Airway epithelial cell (primary cell): ENCODE data around the gene GFER. TPM values are rescaled to one million over a fixed set of nuclear protein-coding genes. Genes with fewer than 3 reads are reported as not detected.

Experiments
- total RNA-seq: library from RNA; depleted of rRNA; stranded (reverse); fragments of >200 nt; gene quantifications from 2 replicates; pipeline ENCODE4 v1.2.3, GENCODE V29; 2015

Gene GFER
- 20.3 and 22.9 TPM in 2 replicates for total RNA-seq

DNA sequence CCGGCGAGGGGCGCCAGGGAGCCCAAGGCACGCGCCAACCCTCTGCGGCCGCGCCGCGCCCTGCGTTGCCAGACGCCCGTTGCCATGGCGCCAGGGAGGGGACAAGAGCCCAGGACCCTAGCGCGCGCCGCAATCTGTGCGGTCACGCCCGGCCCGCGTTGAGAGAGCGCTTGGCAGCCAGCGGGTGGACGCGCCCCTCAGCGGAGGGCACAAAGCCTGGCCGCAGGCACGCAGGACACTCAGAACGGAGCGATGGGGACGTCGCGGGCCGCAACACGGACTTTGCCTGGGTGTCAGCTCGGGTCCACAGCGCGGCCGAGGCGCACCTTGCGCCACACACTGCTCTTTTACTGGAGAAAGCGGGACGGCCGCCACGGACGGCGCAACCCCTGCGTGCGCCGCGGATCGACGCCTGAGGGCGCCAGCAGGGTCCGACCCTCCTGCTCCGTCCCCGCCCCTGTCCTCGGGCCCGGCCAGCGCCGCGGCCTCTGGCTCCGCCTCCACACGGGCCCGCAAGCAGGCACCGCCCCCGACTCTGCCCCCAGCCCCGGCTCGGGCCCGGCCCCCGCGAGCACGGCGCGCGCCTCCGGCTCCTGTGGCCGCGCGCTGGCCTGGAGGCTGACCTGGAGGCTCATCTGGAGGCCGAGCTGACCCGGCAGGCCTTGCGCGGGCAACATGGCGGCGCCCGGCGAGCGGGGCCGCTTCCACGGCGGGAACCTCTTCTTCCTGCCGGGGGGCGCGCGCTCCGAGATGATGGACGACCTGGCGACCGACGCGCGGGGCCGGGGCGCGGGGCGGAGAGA, at the start of gene GFER:
Gene GFER, plus strand, starts transcription at position 650 of the 803 bp plus-strand sequence. Its CDS starts 26 bp downstream, at position 676.

DNA sequence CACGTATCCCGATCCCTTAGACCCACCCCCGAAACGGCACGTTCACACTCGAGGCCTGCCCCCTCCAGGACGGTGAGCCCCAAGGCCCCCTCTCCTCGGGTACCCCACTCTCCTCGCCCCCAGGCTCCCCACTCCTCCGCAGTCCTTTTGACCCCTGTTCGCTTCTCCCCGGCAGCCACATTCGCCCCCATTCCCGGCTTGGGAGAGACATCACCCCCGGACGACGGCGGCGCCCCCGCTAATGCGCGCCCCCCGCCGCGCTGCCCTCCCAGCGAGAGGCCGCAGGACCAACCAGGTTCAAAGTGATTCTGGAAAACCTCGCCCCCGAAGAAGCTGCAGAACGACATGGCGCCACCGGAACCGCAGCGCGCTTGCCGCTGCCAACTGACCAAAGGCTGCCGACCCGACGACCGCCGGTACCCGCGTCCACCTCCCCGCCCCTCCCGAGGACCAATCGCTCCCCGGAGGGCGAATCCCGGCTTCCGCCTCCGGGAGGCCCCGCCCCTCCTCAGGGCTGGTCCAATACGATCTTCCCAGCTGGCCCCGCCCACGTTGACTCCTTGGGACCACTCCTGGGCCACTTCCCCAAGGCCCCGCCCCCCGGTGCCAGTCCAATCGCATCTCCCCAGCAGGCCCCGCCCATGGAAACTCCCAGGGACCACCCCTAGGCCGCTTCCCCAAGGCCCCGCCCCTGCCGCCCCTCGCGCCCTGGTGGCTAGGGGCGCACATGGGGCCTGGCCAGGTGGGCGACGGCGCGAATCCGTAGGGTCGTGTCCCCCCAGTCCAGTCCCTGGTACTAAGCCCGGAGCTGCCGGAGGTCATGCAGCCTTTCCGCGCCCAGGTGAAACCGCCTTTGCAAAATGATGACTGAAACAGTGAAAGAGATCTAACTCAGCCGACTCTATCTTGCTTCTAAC, 40.9 kb upstream of the GFER start, which contains the start of gene MSRB1:
Gene MSRB1, minus strand, starts transcription at position 390 of the 917 bp plus-strand sequence. Its CDS starts 43 bp downstream, at position 347.

DNA sequence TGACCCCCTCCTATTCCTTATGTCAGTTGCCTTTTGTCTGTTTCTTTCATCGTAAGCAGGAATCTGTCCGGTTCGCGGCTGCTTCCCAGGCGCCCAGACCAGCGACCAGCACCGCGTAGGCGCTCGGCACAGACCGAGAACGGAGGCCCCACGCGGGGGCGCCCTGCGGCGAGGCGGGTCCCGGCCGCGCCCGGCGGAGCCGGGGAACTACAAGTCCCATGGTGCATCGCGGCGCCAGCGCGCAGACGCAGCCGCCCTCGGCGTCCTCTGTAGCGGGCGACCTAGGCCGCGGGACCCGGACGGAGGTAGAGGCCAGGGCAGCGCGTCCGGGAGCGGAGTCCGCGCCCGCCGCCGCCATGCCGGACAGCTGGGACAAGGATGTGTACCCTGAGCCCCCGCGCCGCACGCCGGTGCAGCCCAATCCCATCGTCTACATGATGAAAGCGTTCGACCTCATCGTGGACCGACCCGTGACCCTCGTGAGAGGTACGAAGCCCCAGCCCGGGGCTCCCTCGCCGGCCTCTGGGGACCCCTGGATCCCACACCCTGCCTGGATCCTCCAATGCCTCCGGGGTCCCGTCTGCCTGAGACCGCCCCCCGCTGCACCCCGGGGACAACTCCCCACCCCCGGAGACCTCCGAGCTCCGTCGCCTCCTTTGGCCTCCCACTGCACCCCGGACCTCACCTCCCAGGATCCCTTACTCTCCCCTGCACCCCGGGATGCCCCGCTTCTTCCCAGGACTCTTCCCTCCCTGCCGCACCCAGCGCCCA, 24.5 kb upstream of the GFER start, which contains the start of gene NDUFB10:
Gene NDUFB10, plus strand, starts transcription at position 270 of the 771 bp plus-strand sequence. Its CDS starts 87 bp downstream, at position 357.

DNA sequence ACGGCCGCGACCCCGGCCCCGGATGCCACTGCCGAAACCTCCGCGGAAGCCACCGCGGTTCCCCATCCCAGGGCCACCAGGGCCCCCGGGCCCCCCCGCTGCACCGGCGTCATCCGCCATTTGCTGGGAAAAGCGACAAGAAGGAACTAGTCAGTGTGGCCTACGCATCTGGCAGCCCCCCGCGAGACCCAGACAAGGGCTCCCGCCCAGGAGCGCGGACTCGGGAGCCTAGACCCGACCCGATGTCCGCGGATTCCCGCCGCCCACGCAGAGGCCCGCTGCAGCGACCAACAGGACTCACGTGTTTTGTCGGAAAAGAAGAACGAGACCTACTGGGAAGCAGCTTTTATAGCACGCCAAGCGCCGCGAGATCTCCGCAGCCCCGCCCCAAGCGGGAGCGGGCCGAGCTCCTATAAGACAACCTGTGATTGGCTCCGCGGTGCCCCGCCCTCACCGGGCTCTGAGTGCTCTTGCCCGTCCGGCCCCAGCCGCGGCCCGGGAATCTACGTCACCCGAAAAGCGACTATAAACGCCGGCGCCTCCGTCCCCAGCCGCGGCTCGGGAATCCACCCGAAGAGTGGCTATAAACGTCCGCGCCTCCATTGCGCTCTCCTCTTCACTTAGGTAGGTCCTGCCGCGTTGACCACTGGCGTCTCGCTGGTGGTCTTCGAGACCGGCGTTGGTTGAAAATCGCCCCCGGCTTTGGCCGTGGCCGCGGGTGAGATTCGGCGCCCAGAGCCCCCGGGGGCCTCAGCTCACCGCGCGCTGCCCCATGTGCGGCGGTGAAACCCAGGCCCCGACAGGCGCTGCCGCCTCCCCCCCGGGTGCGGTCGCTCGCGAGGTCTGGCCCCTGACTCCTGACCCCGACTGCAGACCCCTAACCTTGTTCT, 19.2 kb upstream of the GFER start, which contains the start of gene RPS2:
Gene RPS2, minus strand, starts transcription at position 321 of the 890 bp plus-strand sequence. Its CDS starts 201 bp downstream, at position 120.

DNA sequence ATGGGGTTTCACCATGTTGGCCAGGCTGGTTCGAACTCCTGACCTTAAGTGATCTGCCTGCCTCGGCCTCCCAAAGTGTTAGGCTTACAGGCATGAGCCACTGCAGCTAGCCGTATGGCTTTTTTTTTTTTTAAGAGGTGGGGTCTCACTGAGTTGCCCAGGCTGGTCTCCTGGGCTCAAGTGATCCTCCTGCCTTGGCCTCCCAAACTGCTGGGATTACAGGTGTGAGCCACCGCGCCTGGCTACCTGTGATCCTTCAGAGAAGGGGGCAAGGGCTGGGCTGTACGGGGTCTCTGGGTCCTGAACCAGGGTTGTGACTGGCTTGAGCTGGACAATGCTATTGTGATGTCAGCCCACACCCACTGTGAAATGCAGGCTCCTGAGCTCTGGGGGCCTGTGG, 17.5 kb upstream of the GFER start, which contains the start of gene RNF151:
Gene RNF151, plus strand, starts transcription at position 397 of the 400 bp plus-strand sequence. CDS start 26 bp downstream, outside the sequence.

DNA sequence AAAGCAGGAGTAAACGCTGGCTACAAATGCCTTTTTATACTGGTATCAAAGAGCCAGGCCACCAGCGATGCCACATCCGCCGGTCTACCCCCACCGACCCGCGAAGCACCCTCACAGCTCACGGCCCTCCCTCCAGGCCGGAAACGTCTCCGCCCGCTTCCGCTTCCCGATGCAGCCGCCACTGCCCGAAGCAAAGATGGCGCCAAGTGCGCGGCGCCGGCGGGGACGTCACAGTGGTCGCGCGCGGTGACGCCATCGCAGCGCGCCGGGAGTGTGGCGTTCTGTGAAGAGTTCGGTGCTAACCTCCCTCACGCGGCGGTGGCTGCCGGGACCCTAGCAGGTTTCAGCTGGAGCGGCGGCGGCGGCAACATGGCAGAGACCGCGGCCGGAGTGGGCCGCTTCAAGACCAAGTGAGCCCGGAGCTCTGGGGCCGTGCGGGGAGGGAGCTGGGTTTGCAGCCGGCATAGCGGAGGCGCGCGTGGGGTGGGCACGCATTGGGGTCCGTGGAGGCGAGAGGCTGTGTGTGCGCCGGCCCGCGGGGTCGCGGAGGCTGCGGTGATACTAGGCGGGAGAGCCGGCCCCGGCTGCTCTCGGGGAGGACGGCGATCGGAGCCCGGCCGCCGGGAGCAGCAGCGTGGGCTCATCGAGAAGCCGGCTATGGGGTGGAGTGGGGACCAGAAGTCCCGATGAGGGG, 12.1 kb upstream of the GFER start, which contains the start of gene TBL3:
Gene TBL3, plus strand, starts transcription at position 258 of the 694 bp plus-strand sequence. Its CDS starts 112 bp downstream, at position 370.

DNA sequence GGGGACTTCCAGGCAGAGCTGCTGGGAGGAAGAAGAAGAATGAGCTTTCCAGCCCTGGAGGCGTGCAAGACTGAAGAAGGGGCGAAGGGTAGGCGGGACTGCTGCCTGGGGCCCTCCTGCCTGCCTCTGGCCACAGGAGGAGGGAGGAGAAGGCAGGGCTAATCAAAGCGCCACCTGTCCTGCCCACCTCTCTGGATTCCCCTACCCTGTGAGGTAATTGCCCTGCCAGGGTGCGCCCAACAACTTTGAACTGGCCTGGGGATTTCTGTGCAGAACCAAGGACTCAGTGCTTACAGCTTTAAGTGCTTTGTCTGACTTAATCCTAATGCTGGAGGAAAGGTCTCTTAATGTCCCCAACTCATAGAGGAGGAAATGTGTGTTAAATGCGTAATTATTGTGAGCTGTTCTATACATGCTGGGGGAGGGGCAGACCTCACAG, 2.6 kb upstream of the GFER start, which contains the start of gene NOXO1:
Gene NOXO1, minus strand, starts transcription at position 72 of the 439 bp plus-strand sequence. CDS start 290 bp downstream, outside the sequence.

DNA sequence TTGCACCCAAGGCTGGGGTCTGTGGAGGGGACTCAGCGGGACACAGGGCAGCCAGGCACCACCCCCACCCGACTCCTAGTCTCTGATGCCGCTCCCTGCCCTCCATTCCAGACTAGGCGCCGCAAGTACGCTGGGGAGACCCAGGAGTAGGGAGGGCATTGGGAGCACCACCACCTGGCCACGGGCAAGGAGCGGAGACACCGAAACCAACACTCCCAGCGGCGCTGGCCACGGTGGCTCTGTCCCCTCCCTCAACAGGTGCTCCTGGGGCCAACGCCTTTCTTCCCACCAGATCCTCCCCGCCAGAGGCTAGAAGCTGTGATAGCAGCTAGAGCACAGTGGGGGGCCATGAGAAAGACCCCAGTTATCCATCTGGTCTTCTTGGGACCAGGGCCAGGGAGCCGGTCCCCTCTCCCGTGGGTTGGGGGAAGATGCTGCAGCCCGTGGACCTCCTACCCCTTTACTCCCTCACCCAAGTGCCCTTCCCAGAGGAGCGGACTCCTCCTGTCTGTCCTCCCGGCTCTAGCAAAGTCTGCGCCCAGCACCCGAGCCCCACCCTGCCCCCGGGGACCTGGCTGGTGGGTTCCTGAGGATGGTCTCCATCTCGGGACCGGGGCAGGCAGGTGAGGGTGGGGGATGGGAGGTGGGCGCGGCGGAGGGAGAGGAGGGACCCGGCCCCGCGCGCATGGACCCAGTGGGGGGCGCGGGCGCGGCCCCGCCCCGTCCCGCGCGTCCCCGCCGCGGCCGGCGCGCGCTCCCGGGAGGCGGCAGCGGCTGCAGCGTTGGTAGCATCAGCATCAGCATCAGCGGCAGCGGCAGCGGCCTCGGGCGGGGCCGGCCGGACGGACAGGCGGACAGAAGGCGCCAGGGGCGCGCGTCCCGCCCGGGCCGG, 5.5 kb downstream of the GFER start, which contains the start of gene SYNGR3:
Gene SYNGR3, plus strand, starts transcription at position 762 of the 892 bp plus-strand sequence. CDS start 133 bp downstream, outside the sequence.

DNA sequence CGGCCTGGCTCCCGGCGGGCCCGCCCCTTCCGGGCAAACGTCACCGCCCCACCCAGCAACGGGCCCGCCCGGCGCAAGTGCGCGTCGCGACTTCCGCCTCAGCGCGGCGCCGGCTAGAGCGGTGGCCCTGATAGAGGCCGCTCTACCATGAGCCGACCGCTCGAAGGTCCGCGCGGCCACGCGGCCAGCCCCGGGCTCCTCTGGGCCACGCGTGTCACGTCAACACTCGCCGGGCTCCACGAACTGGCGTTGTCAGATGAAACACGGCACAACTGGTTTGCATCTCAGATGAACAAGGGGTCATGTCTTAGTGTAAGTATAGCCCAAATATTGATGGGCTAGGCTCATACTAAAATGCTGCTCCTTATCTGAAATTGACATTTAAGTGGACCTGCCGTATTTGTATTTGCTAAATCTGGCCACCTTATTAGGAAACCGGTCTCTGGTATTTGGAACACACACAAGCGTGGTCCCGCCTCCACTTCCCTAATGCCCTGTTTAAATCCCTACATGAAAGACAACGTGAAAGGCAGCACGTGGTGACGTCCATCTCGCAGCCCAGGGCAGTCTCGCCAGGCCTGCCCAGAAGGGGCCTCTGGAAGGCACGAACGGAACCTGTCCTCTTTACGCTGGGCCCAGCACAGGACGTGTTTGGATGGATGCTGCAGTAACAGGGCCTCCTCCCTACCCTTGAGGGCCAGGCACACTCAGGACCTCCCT, 26.0 kb downstream of the GFER start, which contains the start of gene ZNF598:
Gene ZNF598, minus strand, starts transcription at position 31 of the 720 bp plus-strand sequence.

DNA sequence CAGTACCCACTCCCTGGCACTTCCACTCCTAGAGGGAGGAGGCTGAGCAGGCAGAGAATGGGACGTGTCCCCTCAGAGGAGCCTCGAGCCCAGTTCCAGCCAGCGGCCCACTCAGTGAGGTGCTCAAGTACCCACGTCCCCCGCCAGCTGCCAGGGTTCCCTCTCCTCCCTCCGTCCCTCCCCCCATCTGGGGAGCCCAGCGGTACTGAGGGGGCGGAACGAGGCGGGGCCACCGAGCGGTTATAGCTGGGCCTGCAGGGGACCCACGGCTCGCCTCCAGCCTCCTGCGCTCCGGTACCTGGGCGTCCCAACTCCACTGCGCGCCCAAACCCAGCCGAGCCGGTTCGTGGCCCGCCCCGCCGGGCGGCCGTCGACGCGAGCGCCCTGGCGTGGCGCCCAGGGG, 35.5 kb downstream of the GFER start, which contains the start of gene NPW:
Gene NPW, plus strand, starts transcription at position 268 of the 403 bp plus-strand sequence.

DNA sequence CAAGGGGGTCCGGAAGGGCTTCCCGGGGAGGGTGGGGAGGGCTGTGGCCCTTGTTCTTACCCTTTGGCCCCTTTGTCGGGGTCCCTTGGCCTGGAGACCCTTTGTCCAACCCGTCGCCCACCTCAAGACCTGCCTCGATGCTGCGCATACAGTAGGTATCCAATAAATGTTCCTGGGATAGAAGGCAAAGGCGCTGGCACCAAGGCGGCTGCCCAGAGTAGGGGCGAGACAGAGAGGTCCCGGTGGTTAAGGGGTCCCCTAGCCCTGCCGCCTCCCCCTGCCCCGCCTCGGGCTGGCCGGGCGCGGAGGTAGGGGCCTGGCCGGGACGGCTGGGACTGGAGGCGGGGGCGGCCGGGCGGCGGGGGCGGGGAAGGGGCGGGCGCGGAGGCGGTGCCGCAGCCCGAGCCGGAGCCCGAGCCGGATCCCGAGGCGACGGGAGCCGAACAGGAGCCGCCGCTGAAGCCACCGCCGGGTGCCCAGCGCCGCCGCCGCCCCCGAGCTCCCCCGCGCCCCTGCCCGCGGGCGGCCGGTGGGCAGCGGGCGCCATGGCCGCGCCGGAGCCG, 42.5 kb downstream of the GFER start, which contains the start of gene NHERF2:
Gene NHERF2, plus strand, starts transcription at position 442 of the 563 bp plus-strand sequence. Its CDS starts 104 bp downstream, at position 546.

Other genes with a start within 250 kb of the GFER start
- 69.0 and 71.8 TPM in 2 replicates for gene NME3, start 212.7 kb upstream of the GFER start, total RNA-seq
- gene EME2, start 211.4 kb upstream of the GFER start, total RNA-seq, result 14.1 and 14.3 TPM in 2 replicates
- 193 and 199 TPM in 2 replicates for gene MRPS34, start 211.1 kb upstream of the GFER start, total RNA-seq
- gene SPSB3, start 201.6 kb upstream of the GFER start, total RNA-seq, result 22.4 and 28.4 TPM in 2 replicates
- gene NUBP2, start 201.2 kb upstream of the GFER start, total RNA-seq, result 119 and 173 TPM in 2 replicates
- not detected in 2 replicates for gene IGFALS, start 190.5 kb upstream of the GFER start, total RNA-seq
- gene HAGH, start 157.4 kb upstream of the GFER start, total RNA-seq, result 76.1 and 79.8 TPM in 2 replicates
- 70.2 and 86.2 TPM in 2 replicates for gene FAHD1, start 157.0 kb upstream of the GFER start, total RNA-seq
- gene MEIOB, start 112.0 kb upstream of the GFER start, total RNA-seq, result not detected in 2 replicates
- gene HS3ST6, start 65.8 kb upstream of the GFER start, total RNA-seq, result 1.4 and 2.7 TPM in 2 replicates
- 6.7 and 11.7 TPM in 2 replicates for gene MSRB1, start 41.0 kb upstream of the GFER start, total RNA-seq
- 0.35 and 0.46 TPM in 2 replicates for gene RPL3L, start 29.5 kb upstream of the GFER start, total RNA-seq
- 279 and 343 TPM in 2 replicates for gene NDUFB10, start 24.7 kb upstream of the GFER start, total RNA-seq
- gene RPS2, start 19.4 kb upstream of the GFER start, total RNA-seq, result 3,748 and 4,325 TPM in 2 replicates
- gene RNF151, start 17.3 kb upstream of the GFER start, total RNA-seq, result not detected in 2 replicates
- 114 and 119 TPM in 2 replicates for gene TBL3, start 12.1 kb upstream of the GFER start, total RNA-seq
- 1.1 and 2.2 TPM in 2 replicates for gene NOXO1, start 2.7 kb upstream of the GFER start, total RNA-seq
- gene SYNGR3, start 5.8 kb downstream of the GFER start, total RNA-seq, result 2.1 and 5.4 TPM in 2 replicates
- gene ZNF598, start 25.6 kb downstream of the GFER start, total RNA-seq, result 52.9 and 61.7 TPM in 2 replicates
- gene NPW, start 35.6 kb downstream of the GFER start, total RNA-seq, result 3.6 and 4.0 TPM in 2 replicates
- 24.8 and 25.5 TPM in 2 replicates for gene NHERF2, start 42.7 kb downstream of the GFER start, total RNA-seq
- 32.8 and 43.2 TPM in 2 replicates for gene NTHL1, start 63.6 kb downstream of the GFER start, total RNA-seq
- 33.8 and 35.0 TPM in 2 replicates for gene TSC2, start 63.8 kb downstream of the GFER start, total RNA-seq
- 43.3 and 71.5 TPM in 2 replicates for gene PKD1, start 151.7 kb downstream of the GFER start, total RNA-seq
- gene RAB26, start 164.4 kb downstream of the GFER start, total RNA-seq, result 0.49 and 5.0 TPM in 2 replicates
- gene TRAF7, start 171.6 kb downstream of the GFER start, total RNA-seq, result 58.2 and 65.4 TPM in 2 replicates
- 0.42 and 0.46 TPM in 2 replicates for gene CASKIN1, start 212.4 kb downstream of the GFER start, total RNA-seq
- 68.9 and 81.9 TPM in 2 replicates for gene MLST8, start 221.3 kb downstream of the GFER start, total RNA-seq
- gene BRICD5, start 226.7 kb downstream of the GFER start, total RNA-seq, result 2.5 and 3.5 TPM in 2 replicates
- gene PGP, start 230.6 kb downstream of the GFER start, total RNA-seq, result 21.9 and 26.8 TPM in 2 replicates
- 23.9 and 26.2 TPM in 2 replicates for gene E4F1, start 239.4 kb downstream of the GFER start, total RNA-seq